Keratinocyte (primary cell): ENCODE data around the gene CACNG4.

Experiments
- CTCF ChIP-seq, 3 experiments: IDR thresholded peaks in 1 of 3; conservative IDR thresholded peaks in 1 of 3; optimal IDR thresholded peaks in 1 of 3; 2 replicates in 2 of 3; 3 replicates in 1 of 3; pipeline versions ENCODE3 to v1.5.1; 2011; ENCODE audit warnings: low read length in 3 of 3, mild to moderate bottlenecking in 3 of 3, moderate library complexity in 2 of 3, control low read depth in 1 of 3, inconsistent platforms in 1 of 3; ENCODE audit not compliant: insufficient read depth in 2 of 3; ENCODE audit errors: extremely low read depth in 1 of 3
- EZH2 ChIP-seq: IDR thresholded peaks from one replicate; pipeline ENCODE4 v1.6.1; 2012; ENCODE audit warnings: inconsistent platforms, mild to moderate bottlenecking, low read length, moderate library complexity

GRCh38 chr17:66953630-66954020, 10.9 kb upstream of the CACNG4 start:
- TF ChIP-seq CTCF (optimal IDR thresholded peaks at IDR 0.05 in 1 of 3, IDR thresholded peaks at IDR 0.05 in 1 of 3, conservative IDR thresholded peaks at IDR 0.05 in 1 of 3; ENCODE audit: extremely low read depth in 1 of 3, insufficient read depth in 2 of 3, low read length in 3 of 3) (no peak), EZH2 (no peak)
